Liver (tissue), 9 donors: ENCODE measurements around the gene PWWP2B. TPM values are rescaled to one million over a fixed set of nuclear protein-coding genes. Genes with fewer than 3 reads are reported as not detected.

ENCODE experiments used
- DNase-seq: peaks from one replicate; pipeline ENCODE4 v3.0.0-alpha.2; 2017; ENCODE audit warnings: low spot score
- H3K27ac ChIP-seq, 2 donors: one replicate each; pipeline ENCODE4 v1.7.0; 2013; ENCODE audit warnings: inconsistent platforms in 2 of 2, low read length in 2 of 2, control low read depth in 1 of 2, low read depth in 1 of 2, mild to moderate bottlenecking in 1 of 2
- H3K27me3 ChIP-seq, 4 donors: one replicate each; pipeline versions ENCODE4 v1.6.1 to v1.7.0; 2013; ENCODE audit warnings: low read length in 3 of 4, inconsistent platforms in 1 of 4, mild to moderate bottlenecking in 1 of 4, moderate library complexity in 1 of 4; ENCODE audit not compliant: control insufficient read depth in 4 of 4, insufficient read depth in 4 of 4
- H3K36me3 ChIP-seq, 4 donors: one replicate each; pipeline versions ENCODE4 v1.6.1 to v1.7.0; 2013; ENCODE audit warnings: low read length in 3 of 4, mild to moderate bottlenecking in 3 of 4, low read depth in 1 of 4, moderate library complexity in 1 of 4; ENCODE audit not compliant: control insufficient read depth in 4 of 4, insufficient read depth in 3 of 4
- H3K4me1 ChIP-seq, 4 donors: one replicate each; pipeline versions ENCODE4 v1.6.1 to v1.7.0; 2013; ENCODE audit warnings: low read length in 3 of 4, mild to moderate bottlenecking in 3 of 4, moderate library complexity in 1 of 4; ENCODE audit not compliant: control insufficient read depth in 4 of 4, insufficient read depth in 4 of 4
- H3K4me3 ChIP-seq, 3 donors: one replicate each; pipeline versions ENCODE4 v1.6.1 to v1.7.0; 2013; ENCODE audit warnings: low read length in 3 of 3, control low read depth in 1 of 3, low read depth in 1 of 3, mild to moderate bottlenecking in 1 of 3
- H3K9ac ChIP-seq, 2 donors: one replicate each; pipeline ENCODE4 v1.7.0; 2013; ENCODE audit warnings: low read length in 2 of 2, mild to moderate bottlenecking in 2 of 2, moderate library complexity in 2 of 2, control low read depth in 1 of 2, low read depth in 1 of 2
- H3K9me3 ChIP-seq, 4 donors: one replicate each; pipeline versions ENCODE4 v1.6.1 to v1.7.0; 2013; ENCODE audit warnings: low read length in 3 of 4; ENCODE audit not compliant: control insufficient read depth in 4 of 4
- ATF3 ChIP-seq: IDR thresholded peaks from 2 replicates; pipeline ENCODE4 v1.6.1; 2016; ENCODE audit warnings: antibody characterized with exemption
- CTCF ChIP-seq: fragments of 150-350 bp; IDR thresholded peaks from 2 replicates; pipeline ENCODE4 v1.5.1; 2017; ENCODE audit warnings: improper control_type of control experiment, low read depth, low read length; ENCODE audit not compliant: missing input control
- EGR1 ChIP-seq, 2 donors: IDR thresholded peaks; 2 replicates each; pipeline ENCODE4 v1.6.1; 2016 to 2018; ENCODE audit warnings: antibody characterized with exemption in 2 of 2, low read depth in 2 of 2
- FOXA1 ChIP-seq: IDR thresholded peaks from 2 replicates; pipeline ENCODE4 v1.6.1; 2016; ENCODE audit warnings: antibody characterized with exemption
- FOXA2 ChIP-seq: IDR thresholded peaks from 2 replicates; pipeline ENCODE4 v1.6.1; 2016; ENCODE audit warnings: antibody characterized with exemption
- GABPA ChIP-seq, 2 donors: IDR thresholded peaks in 1 of 2; conservative IDR thresholded peaks in 1 of 2; 2 replicates each; pipeline ENCODE4 v1.6.1; 2016; ENCODE audit warnings: antibody characterized with exemption in 2 of 2, mild to moderate bottlenecking in 1 of 2, moderate library complexity in 1 of 2
- HNF4A ChIP-seq, 2 donors: conservative IDR thresholded peaks; 2 replicates each; pipeline ENCODE4 v1.6.1; 2016; ENCODE audit warnings: antibody characterized with exemption in 2 of 2, mild to moderate bottlenecking in 2 of 2
- HNF4G ChIP-seq: IDR thresholded peaks from 2 replicates; pipeline ENCODE4 v1.6.1; 2016; ENCODE audit warnings: antibody characterized with exemption
- JUND ChIP-seq, 2 donors: IDR thresholded peaks; 2 replicates each; pipeline ENCODE4 v1.6.1; 2016; ENCODE audit warnings: antibody characterized with exemption in 2 of 2
- MAX ChIP-seq: IDR thresholded peaks from 2 replicates; pipeline ENCODE4 v1.6.1; 2016; ENCODE audit warnings: antibody characterized with exemption
- NR2F2 ChIP-seq: IDR thresholded peaks from 2 replicates; pipeline ENCODE4 v1.6.1; 2016; ENCODE audit warnings: antibody characterized with exemption
- RAD21 ChIP-seq, 2 donors: IDR thresholded peaks; 2 replicates each; pipeline ENCODE4 v1.6.1; 2016; ENCODE audit warnings: antibody characterized with exemption in 2 of 2, mild to moderate bottlenecking in 2 of 2
- REST ChIP-seq: IDR thresholded peaks from 2 replicates; pipeline ENCODE4 v1.6.1; 2016; ENCODE audit warnings: antibody characterized with exemption, mild to moderate bottlenecking
- RXRA ChIP-seq, 2 donors: IDR thresholded peaks; 2 replicates each; pipeline ENCODE4 v1.6.1; 2017 to 2018; ENCODE audit warnings: antibody characterized with exemption in 2 of 2, mild to moderate bottlenecking in 1 of 2
- SP1 ChIP-seq: IDR thresholded peaks from 2 replicates; pipeline ENCODE4 v1.6.1; 2018; ENCODE audit warnings: antibody characterized with exemption, mild to moderate bottlenecking
- TAF1 ChIP-seq: conservative IDR thresholded peaks from 2 replicates; pipeline ENCODE4 v1.6.1; 2016; ENCODE audit warnings: antibody characterized with exemption, mild to moderate bottlenecking
- YY1 ChIP-seq: IDR thresholded peaks from 2 replicates; pipeline ENCODE4 v1.6.1; 2016; ENCODE audit warnings: antibody characterized with exemption, mild to moderate bottlenecking
- ZBTB33 ChIP-seq: IDR thresholded peaks from 2 replicates; pipeline ENCODE4 v1.6.1; 2016; ENCODE audit warnings: antibody characterized with exemption
- WGBS: extraction: QIAGEN DNeasy Blood & Tissue Kit; methylation state at CpG from one replicate; pipeline ENCODE4 v1.1.7; 2013; 5-methylcytosine and 5-hydroxymethylcytosine counted together
- polyA plus RNA-seq, 2 donors: library from polyadenylated mRNA; stranded (reverse) in 1 of 2; unstranded in 1 of 2; fragments of 200-250 nt in 1 of 2; fragments of >200 nt in 1 of 2; fragmentation: Nextera tagmentation in 1 of 2; extraction: Ambion mirVana in 1 of 2; gene quantifications; one replicate each; pipeline versions ENCODE4 v1.2.1 to v1.2.3, GENCODE V29; 2013 to 2015
- total RNA-seq, 2 donors: library from RNA; depleted of rRNA; stranded (reverse); fragments of >200 nt; gene quantifications; one replicate each; pipeline ENCODE4 v1.2.3, GENCODE V29; 2014
- donor health status: healthy.
- donor health status: healthy.
- donor health status: healthy.
- donor health status: healthy.
- donor health status: healthy.

PWWP2B gene
- total and polyA plus RNA-seq, 4 donors: 0.75 to 4.2 (median 3.6) TPM

- TF ChIP-seq REST: no peak
- no peak for TF ChIP-seq JUND (IDR thresholded peaks at IDR 0.05)
- no peak for TF ChIP-seq GABPA (IDR thresholded peaks at IDR 0.05 in 1 of 2, conservative IDR thresholded peaks at IDR 0.05 in 1 of 2)
These were observed 3.3 kb upstream of the PWWP2B start (continued) for GRCh38 chr10:132393695-132394181.

- no peaks in the 10 kb centered on the region for H3K27me3 ChIP-seq
- no peak overlapping the region for H3K27ac ChIP-seq
- H3K4me1 ChIP-seq: peaks cover 5 to 18% (median 9%) of the 10 kb centered on the region in 4 donors
- no peak overlapping the region for H3K9ac ChIP-seq
- no peaks in the 10 kb centered on the region for H3K36me3 ChIP-seq
- DNase-seq: no peak
- TF ChIP-seq RAD21 (IDR thresholded peaks at IDR 0.05): no peak
- no peak for TF ChIP-seq RXRA (IDR thresholded peaks at IDR 0.05)
- no peak for TF ChIP-seq HNF4A (conservative IDR thresholded peaks at IDR 0.05)
- no peak for TF ChIP-seq HNF4G
- TF ChIP-seq TAF1: no peak
- TF ChIP-seq EGR1 (IDR thresholded peaks at IDR 0.05; ENCODE audit: low read depth in 2 of 2): no peak
- no peak for TF ChIP-seq FOXA1
- TF ChIP-seq ATF3: no peak
- TF ChIP-seq FOXA2: no peak
- TF ChIP-seq CTCF: no peak
- no peak for TF ChIP-seq ZBTB33
- TF ChIP-seq SP1: no peak
- TF ChIP-seq GABPA (IDR thresholded peaks at IDR 0.05 in 1 of 2, conservative IDR thresholded peaks at IDR 0.05 in 1 of 2): no peak
- no peak for TF ChIP-seq NR2F2
- TF ChIP-seq YY1: no peak
- TF ChIP-seq JUND (IDR thresholded peaks at IDR 0.05): no peak
- no peak for TF ChIP-seq REST
- TF ChIP-seq MAX: no peak
- WGBS: 91% methylated on average over 13 of the region's 13 CpGs
- H3K9me3 ChIP-seq: no peaks in the 10 kb centered on the region
- no peak overlapping the region for H3K4me3 ChIP-seq
These were observed 2.7 kb upstream of the PWWP2B start for GRCh38 chr10:132394201-132394811.
